ENCODE results near the gene CREB3L1. TPM values are rescaled to one million over a fixed set of nuclear protein-coding genes. Genes with fewer than 3 reads are reported as not detected.

CREB3L1 gene
- total and polyA plus RNA-seq, 10 donors = 0.28 to 8.9 (median 2.8) TPM

GRCh38 chr11:46315033-46315738 lies 37.7 kb downstream of the CREB3L1 start:
- peak; percentile 81 for DNase-seq
- TF ChIP-seq CTCF (IDR thresholded peaks at IDR 0.05 in 8 of 11, conservative IDR thresholded peaks at IDR 0.05 in 3 of 11) (peak; percentile 83 to 96 (median 92)), POLR2A (IDR thresholded peaks at IDR 0.05) (no peak)
- Histone ChIP-seq H3K4me1 (peaks cover 12 to 44% (median 23%) of the 10 kb centered on the region in 6 donors), H3K27ac (peak overlapping the region in 2 of 8 donors; percentile 12 to 26), H3K36me3 (no peaks in the 10 kb centered on the region), H3K4me3 (no peak overlapping the region), H3K9me3 (no peaks in the 10 kb centered on the region), H3K27me3 (replicated peaks in 1 of 7) (no peaks in the 10 kb centered on the region)
- intact Hi-C loops (cut with DNase I; ENCODE audit: low total_unique reads) = loop anchor here (10.0 kb wide), 1 partner anchor 350 kb away; no protein-coding TSS in a partner anchor
- 52 to 59% (median 52%) methylated on average over 16 of the region's 16 CpGs for WGBS, 5 donors

GRCh38 chr11:46315783-46316563 lies 38.5 kb downstream of the CREB3L1 start:
- DNase-seq = no peak
- Histone ChIP-seq H3K27me3 (replicated peaks in 1 of 7) (no peaks in the 10 kb centered on the region), H3K4me3 (no peak overlapping the region), H3K4me1 (peaks cover 12 to 52% (median 23%) of the 10 kb centered on the region in 6 donors), H3K9me3 (no peaks in the 10 kb centered on the region), H3K27ac (peak overlapping the region in 2 of 8 donors; percentile 12 to 26), H3K36me3 (no peaks in the 10 kb centered on the region)
- intact Hi-C loops (cut with DNase I; ENCODE audit: low total_unique reads) = loop anchor here (10.0 kb wide), 1 partner anchor 351 kb away; no protein-coding TSS in a partner anchor
- 65 to 93% (median 86%) methylated on average over 5 to 12 of the region's 12 CpGs for WGBS, 5 donors
- no peak for TF ChIP-seq POLR2A (IDR thresholded peaks at IDR 0.05)
- no peak for TF ChIP-seq CTCF (IDR thresholded peaks at IDR 0.05 in 8 of 11, conservative IDR thresholded peaks at IDR 0.05 in 3 of 11)
- TF ChIP-seq POLR2AphosphoS5 (IDR thresholded peaks at IDR 0.05) = no peak

- Histone ChIP-seq H3K36me3 (no peaks in the 10 kb centered on the region), H3K27ac (peak overlapping the region; percentile 8 to 84 (median 74)), H3K9me3 (no peaks in the 10 kb centered on the region), H3K4me3 (peak overlapping the region in 1 of 8 donors; percentile 24), H3K4me1 (peaks cover 12 to 80% (median 26%) of the 10 kb centered on the region in 6 donors), H3K27me3 (replicated peaks in 1 of 7) (no peaks in the 10 kb centered on the region)
- no peak for DNase-seq
- TF ChIP-seq POLR2A (IDR thresholded peaks at IDR 0.05) (no peak), CTCF (IDR thresholded peaks at IDR 0.05 in 8 of 11, conservative IDR thresholded peaks at IDR 0.05 in 3 of 11) (no peak), POLR2AphosphoS5 (IDR thresholded peaks at IDR 0.05) (no peak)
- WGBS, 5 donors = 67 to 75% (median 73%) methylated on average over 5 of the region's 5 CpGs
- intact Hi-C loops (cut with DNase I; ENCODE audit: low total_unique reads) = loop anchor here (10.0 kb wide), 1 partner anchor 354 kb away; no protein-coding TSS in a partner anchor
These were observed 41.6 kb downstream of the CREB3L1 start for GRCh38 chr11:46319074-46319453.

- H3K9me3 ChIP-seq = no peaks in the 10 kb centered on the region
- no peaks in the 10 kb centered on the region for H3K36me3 ChIP-seq
- H3K27ac ChIP-seq = peak overlapping the region in 3 of 8 donors; percentile 17 to 53 (median 33)
- peaks cover 0 to under 1% (median 0%) of the 10 kb centered on the region in 7 donors for H3K27me3 ChIP-seq (replicated peaks in 1 of 7)
- WGBS, 5 donors = 44 to 76% (median 74%) methylated on average over 2 of the region's 2 CpGs
- TF ChIP-seq POLR2AphosphoS5 (IDR thresholded peaks at IDR 0.05) (peak in 1 of 3 donors; percentile 35), CTCF (IDR thresholded peaks at IDR 0.05 in 8 of 11, conservative IDR thresholded peaks at IDR 0.05 in 3 of 11) (no peak), POLR2A (IDR thresholded peaks at IDR 0.05) (no peak)
- H3K4me3 ChIP-seq = no peak overlapping the region
- DNase-seq = no peak
- H3K4me1 ChIP-seq = peaks cover 12 to 70% (median 23%) of the 10 kb centered on the region in 6 donors
- intact Hi-C loops (cut with DNase I; ENCODE audit: low total_unique reads) = no loop called here
These were observed 44.3 kb downstream of the CREB3L1 start for GRCh38 chr11:46321757-46322156.
